Measurements from ENCODE around the gene CFAP46.

The CFAP46 gene

DNA sequence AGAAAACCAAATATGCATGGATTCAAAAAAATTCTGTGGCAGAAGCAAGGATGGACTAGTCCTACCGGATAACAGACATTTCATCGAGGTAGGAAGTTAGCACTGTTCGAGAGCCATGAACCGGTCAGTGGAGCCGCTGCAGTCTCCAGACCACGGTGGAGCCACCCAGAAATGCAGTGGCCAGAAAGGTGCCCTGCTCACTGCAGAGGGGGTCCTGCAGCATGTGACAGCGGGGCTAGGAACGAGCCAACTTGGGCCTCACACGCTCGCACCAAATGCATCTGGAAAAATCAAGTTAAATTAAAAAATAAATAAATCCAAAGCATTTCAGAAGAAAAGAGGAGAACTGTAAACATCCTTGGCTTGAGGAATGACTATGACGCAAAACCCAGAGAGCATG is 13.1 kb upstream of the CFAP46 start:
- Histone ChIP-seq H3K9me3 (ENCODE audit: control insufficient read depth, insufficient read depth, low read length) (no peaks in the 10 kb centered on the region), H3K4me3 (ENCODE audit: low read length) (no peak overlapping the region), H3K27ac (ENCODE audit: low read length) (no peak overlapping the region), H3K27me3 (ENCODE audit: control insufficient read depth, insufficient read depth, low read length) (no peaks in the 10 kb centered on the region), H3K36me3 (ENCODE audit: control insufficient read depth, insufficient read depth, low read length) (no peaks in the 10 kb centered on the region), H3K4me1 (ENCODE audit: control insufficient read depth, insufficient read depth, low read length) (no peaks in the 10 kb centered on the region)
- no peak for DNase-seq (ENCODE audit: low read depth, low spot score)
- no CpG with 5 or more reads among the region's 11 CpGs for WGBS (ENCODE audit: insufficient coverage, insufficient read length)

- Histone ChIP-seq H3K36me3 (ENCODE audit: control insufficient read depth, insufficient read depth, low read length) (no peaks in the 10 kb centered on the region), H3K4me3 (ENCODE audit: low read length) (no peak overlapping the region), H3K27ac (ENCODE audit: low read length) (no peak overlapping the region), H3K27me3 (ENCODE audit: control insufficient read depth, insufficient read depth, low read length) (no peaks in the 10 kb centered on the region), H3K4me1 (ENCODE audit: control insufficient read depth, insufficient read depth, low read length) (no peaks in the 10 kb centered on the region), H3K9me3 (ENCODE audit: control insufficient read depth, insufficient read depth, low read length) (no peaks in the 10 kb centered on the region)
- no peak for DNase-seq (ENCODE audit: low read depth, low spot score)
- no CpG with 5 or more reads among the region's 5 CpGs for WGBS (ENCODE audit: insufficient coverage, insufficient read length)
These were observed 11.1 kb upstream of the CFAP46 start for GRCh38 chr10:132953428-132953827.

GRCh38 chr10:132951926-132952325 is 9.6 kb upstream of the CFAP46 start:
- Histone ChIP-seq H3K9me3 (ENCODE audit: control insufficient read depth, insufficient read depth, low read length) (no peaks in the 10 kb centered on the region), H3K4me1 (ENCODE audit: control insufficient read depth, insufficient read depth, low read length) (no peaks in the 10 kb centered on the region), H3K4me3 (ENCODE audit: low read length) (no peak overlapping the region), H3K27me3 (ENCODE audit: control insufficient read depth, insufficient read depth, low read length) (no peaks in the 10 kb centered on the region), H3K36me3 (ENCODE audit: control insufficient read depth, insufficient read depth, low read length) (no peaks in the 10 kb centered on the region), H3K27ac (ENCODE audit: low read length) (no peak overlapping the region)
- DNase-seq (ENCODE audit: low read depth, low spot score): no peak
- no CpG with 5 or more reads among the region's 12 CpGs for WGBS (ENCODE audit: insufficient coverage, insufficient read length)

DNA sequence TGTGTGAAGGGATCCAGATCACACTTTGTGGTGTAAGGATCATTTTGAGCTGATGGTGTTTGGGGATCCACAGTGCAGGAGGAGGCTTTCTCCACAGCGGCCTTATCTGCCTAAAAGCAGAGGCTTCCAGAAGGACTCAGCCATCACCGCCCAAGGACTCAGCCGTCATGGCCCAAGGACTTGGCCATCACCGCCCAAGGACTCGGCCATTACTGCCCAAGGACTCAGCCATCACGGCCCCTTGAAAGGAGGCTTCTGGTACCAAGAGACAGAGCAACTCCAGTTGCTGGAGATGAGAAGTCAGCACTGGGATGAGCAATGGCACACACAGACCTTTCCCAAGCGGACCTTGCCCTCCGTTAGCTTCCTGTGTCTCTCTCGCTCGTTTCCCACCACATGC is 6.0 kb upstream of the CFAP46 start:
- WGBS (ENCODE audit: insufficient coverage, insufficient read length): no CpG with 5 or more reads among the region's 10 CpGs
- Histone ChIP-seq H3K27ac (ENCODE audit: low read length) (no peak overlapping the region), H3K4me1 (ENCODE audit: control insufficient read depth, insufficient read depth, low read length) (no peaks in the 10 kb centered on the region), H3K36me3 (ENCODE audit: control insufficient read depth, insufficient read depth, low read length) (no peaks in the 10 kb centered on the region), H3K4me3 (ENCODE audit: low read length) (no peak overlapping the region), H3K27me3 (ENCODE audit: control insufficient read depth, insufficient read depth, low read length) (no peaks in the 10 kb centered on the region), H3K9me3 (ENCODE audit: control insufficient read depth, insufficient read depth, low read length) (no peaks in the 10 kb centered on the region)
- no peak for DNase-seq (ENCODE audit: low read depth, low spot score)

GRCh38 chr10:132947843-132948242 is 5.5 kb upstream of the CFAP46 start:
- Histone ChIP-seq H3K4me1 (ENCODE audit: control insufficient read depth, insufficient read depth, low read length) (peaks cover under 1% of the 10 kb centered on the region; the same call in 1 of the 2 replicates), H3K36me3 (ENCODE audit: control insufficient read depth, insufficient read depth, low read length) (no peaks in the 10 kb centered on the region), H3K4me3 (ENCODE audit: low read length) (no peak overlapping the region), H3K9me3 (ENCODE audit: control insufficient read depth, insufficient read depth, low read length) (no peaks in the 10 kb centered on the region), H3K27me3 (ENCODE audit: control insufficient read depth, insufficient read depth, low read length) (no peaks in the 10 kb centered on the region), H3K27ac (ENCODE audit: low read length) (no peak overlapping the region)
- WGBS (ENCODE audit: insufficient coverage, insufficient read length): no CpG with 5 or more reads among the region's 6 CpGs
- no peak for DNase-seq (ENCODE audit: low read depth, low spot score)

GRCh38 chr10:132946806-132947546 is 4.6 kb upstream of the CFAP46 start:
- H3K9me3 ChIP-seq (ENCODE audit: control insufficient read depth, insufficient read depth, low read length): no peaks in the 10 kb centered on the region
- H3K27me3 ChIP-seq (ENCODE audit: control insufficient read depth, insufficient read depth, low read length): no peaks in the 10 kb centered on the region
- no peak overlapping the region for H3K4me3 ChIP-seq (ENCODE audit: low read length)
- no peak overlapping the region for H3K27ac ChIP-seq (ENCODE audit: low read length)
- no peak for DNase-seq (ENCODE audit: low read depth, low spot score)
- H3K36me3 ChIP-seq (ENCODE audit: control insufficient read depth, insufficient read depth, low read length): no peaks in the 10 kb centered on the region
- no CpG with 5 or more reads among the region's 5 CpGs for WGBS (ENCODE audit: insufficient coverage, insufficient read length)
- H3K4me1 ChIP-seq (ENCODE audit: control insufficient read depth, insufficient read depth, low read length): peaks cover 1% of the 10 kb centered on the region; the same call in 1 of the 2 replicates

- WGBS (ENCODE audit: insufficient coverage, insufficient read length): no CpG with 5 or more reads among the region's 9 CpGs
- H3K27ac ChIP-seq (ENCODE audit: low read length): no peak overlapping the region
- H3K4me1 ChIP-seq (ENCODE audit: control insufficient read depth, insufficient read depth, low read length): peaks cover 1% of the 10 kb centered on the region; the same call in 1 of the 2 replicates
- H3K9me3 ChIP-seq (ENCODE audit: control insufficient read depth, insufficient read depth, low read length): no peaks in the 10 kb centered on the region
- no peaks in the 10 kb centered on the region for H3K36me3 ChIP-seq (ENCODE audit: control insufficient read depth, insufficient read depth, low read length)
- DNase-seq (ENCODE audit: low read depth, low spot score): no peak
- H3K4me3 ChIP-seq (ENCODE audit: low read length): no peak overlapping the region
- H3K27me3 ChIP-seq (ENCODE audit: control insufficient read depth, insufficient read depth, low read length): no peaks in the 10 kb centered on the region
These were observed 3.9 kb upstream of the CFAP46 start for GRCh38 chr10:132946311-132946710.

DNA sequence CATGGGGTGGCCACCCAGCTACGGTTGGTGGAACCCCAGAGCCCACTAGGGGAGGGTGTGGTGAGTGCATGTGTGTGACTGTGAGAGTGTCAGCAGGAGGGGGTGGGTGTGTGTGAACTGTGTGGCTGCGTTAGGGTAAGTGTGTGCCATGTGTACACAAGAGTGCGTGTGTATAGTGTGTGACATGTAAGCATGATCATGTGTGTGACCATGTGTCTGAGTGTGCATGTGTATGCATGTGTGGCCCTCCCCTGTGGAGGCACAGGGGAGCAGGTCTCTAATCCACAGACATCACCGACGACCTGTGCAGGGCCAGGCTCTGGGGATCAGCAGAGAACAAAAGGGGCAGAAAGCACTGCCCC is 3.5 kb upstream of the CFAP46 start:
- no peaks in the 10 kb centered on the region for H3K27me3 ChIP-seq (ENCODE audit: control insufficient read depth, insufficient read depth, low read length)
- H3K27ac ChIP-seq (ENCODE audit: low read length): no peak overlapping the region
- no CpG with 5 or more reads among the region's 5 CpGs for WGBS (ENCODE audit: insufficient coverage, insufficient read length)
- DNase-seq (ENCODE audit: low read depth, low spot score): no peak
- H3K36me3 ChIP-seq (ENCODE audit: control insufficient read depth, insufficient read depth, low read length): no peaks in the 10 kb centered on the region
- no peaks in the 10 kb centered on the region for H3K9me3 ChIP-seq (ENCODE audit: control insufficient read depth, insufficient read depth, low read length)
- no peak overlapping the region for H3K4me3 ChIP-seq (ENCODE audit: low read length)
- peaks cover 1% of the 10 kb centered on the region; the same call in 1 of the 2 replicates for H3K4me1 ChIP-seq (ENCODE audit: control insufficient read depth, insufficient read depth, low read length)

DNA sequence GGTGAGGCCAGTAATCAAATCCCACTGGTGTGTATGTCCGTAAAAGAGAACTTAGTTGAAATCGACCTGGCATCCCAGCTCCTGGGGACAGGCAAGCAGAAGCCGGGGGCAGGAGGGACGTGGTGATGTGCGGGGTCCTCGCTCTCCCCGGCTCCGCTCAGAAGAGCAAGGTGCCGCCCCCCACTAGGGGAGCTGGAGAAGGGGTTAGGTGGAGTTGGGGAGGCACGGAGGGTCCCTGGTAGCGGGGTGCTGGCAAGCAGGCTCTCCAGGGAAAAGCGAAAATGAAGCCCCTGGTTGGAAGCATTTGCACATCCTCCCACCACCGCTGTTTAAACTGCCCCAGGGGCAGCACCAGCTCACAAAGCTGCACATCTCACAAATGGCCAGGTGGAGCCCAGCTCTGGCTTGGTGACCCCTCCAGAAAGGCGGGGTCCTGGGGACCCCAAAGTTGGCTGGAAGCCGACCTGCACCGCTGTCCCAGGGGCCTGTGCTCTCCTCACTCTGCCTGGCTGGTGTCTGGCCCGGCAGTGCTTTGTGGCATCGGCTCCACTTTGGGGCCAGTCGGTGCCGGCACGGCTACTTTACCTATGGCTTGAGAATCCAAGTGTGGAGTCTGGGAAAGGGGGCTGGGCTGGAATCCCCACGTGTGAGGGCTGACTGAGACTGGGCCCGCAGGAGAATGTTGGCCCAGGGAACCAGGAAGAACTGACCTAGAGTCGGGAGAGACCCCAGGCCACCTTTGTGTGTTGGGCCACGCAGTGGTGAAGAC is 2.9 kb upstream of the CFAP46 start:
- no peaks in the 10 kb centered on the region for H3K9me3 ChIP-seq (ENCODE audit: control insufficient read depth, insufficient read depth, low read length)
- H3K27me3 ChIP-seq (ENCODE audit: control insufficient read depth, insufficient read depth, low read length): no peaks in the 10 kb centered on the region
- DNase-seq (ENCODE audit: low read depth, low spot score): no peak
- no peak overlapping the region for H3K27ac ChIP-seq (ENCODE audit: low read length)
- H3K4me3 ChIP-seq (ENCODE audit: low read length): no peak overlapping the region
- peaks cover 1% of the 10 kb centered on the region; the same call in 1 of the 2 replicates for H3K4me1 ChIP-seq (ENCODE audit: control insufficient read depth, insufficient read depth, low read length)
- H3K36me3 ChIP-seq (ENCODE audit: control insufficient read depth, insufficient read depth, low read length): no peaks in the 10 kb centered on the region
- no CpG with 5 or more reads among the region's 25 CpGs for WGBS (ENCODE audit: insufficient coverage, insufficient read length)

GRCh38 chr10:132944510-132944909 is 2.1 kb upstream of the CFAP46 start:
- Histone ChIP-seq H3K4me3 (ENCODE audit: low read length) (no peak overlapping the region), H3K9me3 (ENCODE audit: control insufficient read depth, insufficient read depth, low read length) (no peaks in the 10 kb centered on the region), H3K27ac (ENCODE audit: low read length) (no peak overlapping the region), H3K36me3 (ENCODE audit: control insufficient read depth, insufficient read depth, low read length) (no peaks in the 10 kb centered on the region), H3K27me3 (ENCODE audit: control insufficient read depth, insufficient read depth, low read length) (no peaks in the 10 kb centered on the region), H3K4me1 (ENCODE audit: control insufficient read depth, insufficient read depth, low read length) (peaks cover 1% of the 10 kb centered on the region; the same call in 1 of the 2 replicates)
- DNase-seq (ENCODE audit: low read depth, low spot score): no peak
- WGBS (ENCODE audit: insufficient coverage, insufficient read length): no CpG with 5 or more reads among the region's 18 CpGs

Measured in iPS DF 6.9 (cell line).